GM11168 (cell line): ENCODE measurements around the gene RUNX3.
"Not testable (repeated sequence)": the region's sequence is repeated elsewhere in the genome, so short reads cannot be mapped to it uniquely, and the experiment has no call there.

ENCODE experiments used
- in situ Hi-C: fragments of 300-500 bp; cut with MboI; formaldehyde crosslinking; loops from one replicate; pipeline ENCODE4 v1.12.0; 2022; ENCODE audit warnings: low sequenced_read_pairs; ENCODE audit not compliant: unreplicated experiment

Gene RUNX3

GRCh38 chr1:24915816-24916602 lies 14.1 kb downstream of the RUNX3 start:
- in situ Hi-C loops, result no loop called here

- in situ Hi-C loops, result no loop called here
Measured at GRCh38 chr1:24914226-24915069, 15.6 kb downstream of the RUNX3 start.

GRCh38 chr1:24913616-24914225 lies 16.4 kb downstream of the RUNX3 start:
- in situ Hi-C loops, result no loop called here

GRCh38 chr1:24913274-24913604 lies 16.8 kb downstream of the RUNX3 start:
- in situ Hi-C loops, result no loop called here

- in situ Hi-C loops, result no loop called here
Measured at GRCh38 chr1:24912376-24913273, 17.5 kb downstream of the RUNX3 start.

GRCh38 chr1:24911651-24912155 lies 18.4 kb downstream of the RUNX3 start:
- in situ Hi-C loops, result no loop called here

GRCh38 chr1:24910751-24911650 lies 19.1 kb downstream of the RUNX3 start:
- in situ Hi-C loops, result no loop called here

- in situ Hi-C loops, result no loop called here
Measured at GRCh38 chr1:24910210-24910609, 19.9 kb downstream of the RUNX3 start.

- in situ Hi-C loops, result no loop called here
Measured at GRCh38 chr1:24909388-24909898, 20.6 kb downstream of the RUNX3 start.

GRCh38 chr1:24908591-24909259 lies 21.4 kb downstream of the RUNX3 start:
- in situ Hi-C loops, result no loop called here

GRCh38 chr1:24907587-24908294 lies 22.3 kb downstream of the RUNX3 start:
- in situ Hi-C loops, result not testable (repeated sequence)

GRCh38 chr1:24906760-24907490 lies 23.2 kb downstream of the RUNX3 start:
- in situ Hi-C loops, result no loop called here

- in situ Hi-C loops, result no loop called here
Measured at GRCh38 chr1:24905979-24906720, 23.9 kb downstream of the RUNX3 start.

GRCh38 chr1:24905355-24905978 lies 24.6 kb downstream of the RUNX3 start:
- in situ Hi-C loops, result no loop called here

GRCh38 chr1:24904731-24905354 lies 25.2 kb downstream of the RUNX3 start:
- in situ Hi-C loops, result no loop called here
